GM20000 (cell line): ENCODE data around the gene RTN4R.

ENCODE experiments used
- DNase-seq: peaks from one replicate; pipeline ENCODE4 v3.0.0; 2012; ENCODE audit warnings: low spot score
- CTCF ChIP-seq: IDR thresholded peaks from 2 replicates; pipeline ENCODE4 v1.5.1; 2012; ENCODE audit warnings: mild to moderate bottlenecking, control low read depth; ENCODE audit errors: extremely low read depth, missing control alignments

Gene RTN4R

DNA sequence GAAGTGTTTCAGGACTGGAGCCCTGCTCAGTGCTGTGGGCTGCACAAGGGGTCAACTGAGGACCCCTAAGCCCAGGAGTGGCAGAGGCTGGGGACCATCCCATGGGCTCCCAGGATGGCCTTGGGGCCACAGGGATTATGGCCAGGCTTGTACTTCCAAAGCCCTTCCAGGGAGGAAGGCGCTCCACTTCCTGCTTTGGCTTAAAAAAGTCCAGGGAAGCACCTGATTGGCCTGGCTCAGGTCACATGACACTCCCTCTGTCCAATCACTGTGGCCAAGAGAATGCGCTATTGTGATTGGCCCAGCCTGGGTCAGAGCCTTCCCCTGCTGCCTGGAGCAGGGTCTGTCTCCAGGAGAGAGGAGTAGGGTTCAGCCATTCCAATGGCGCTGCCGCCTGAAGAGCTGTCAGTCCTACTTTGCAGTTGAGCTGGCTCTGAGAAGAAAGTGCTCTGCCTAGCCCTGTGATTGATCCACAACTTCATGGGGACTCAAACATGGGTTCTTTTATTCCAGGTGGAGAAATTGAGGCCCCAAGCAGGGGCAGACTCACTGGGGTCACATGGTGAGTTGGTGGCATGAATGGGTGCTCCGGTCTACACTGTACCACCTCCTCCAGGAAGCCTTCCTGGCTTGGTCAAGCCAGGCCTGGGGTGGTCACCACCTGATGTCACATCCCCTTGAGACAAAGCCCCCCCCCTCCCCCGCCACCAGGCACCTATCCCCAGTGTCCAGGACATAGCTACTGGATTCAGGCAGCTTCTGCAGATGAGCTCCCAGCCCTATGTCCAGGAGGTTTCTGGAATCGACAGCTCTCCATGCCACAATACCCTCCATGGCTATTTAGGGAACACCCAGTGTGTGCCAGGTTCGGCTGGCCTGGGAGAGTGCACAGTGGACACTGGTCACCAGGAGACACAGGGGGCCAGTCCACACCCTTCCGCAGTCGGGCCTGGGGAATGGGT is 48.2 kb downstream of the RTN4R start:
- no peak for DNase-seq
- no peak for TF ChIP-seq CTCF

DNA sequence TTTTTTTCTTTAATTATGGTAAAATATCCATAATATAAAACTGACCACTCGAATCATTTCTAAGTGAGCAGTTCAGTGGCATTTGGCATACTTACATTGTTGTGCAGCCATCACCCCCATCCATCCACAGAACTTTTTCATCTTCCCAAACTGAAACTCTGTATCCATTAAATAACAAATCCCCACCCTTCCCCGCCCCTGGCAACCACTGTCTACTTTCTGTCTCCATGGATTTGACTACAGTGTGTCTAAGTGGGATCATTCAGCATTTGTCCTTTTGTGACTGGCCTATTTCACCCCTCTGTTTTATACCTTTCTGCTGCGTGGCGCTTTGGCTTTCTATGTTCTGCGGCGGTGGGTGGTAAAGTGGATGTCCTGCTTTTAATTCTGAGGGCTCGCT is 49.1 kb downstream of the RTN4R start:
- no peak for DNase-seq
- TF ChIP-seq CTCF: no peak

DNA sequence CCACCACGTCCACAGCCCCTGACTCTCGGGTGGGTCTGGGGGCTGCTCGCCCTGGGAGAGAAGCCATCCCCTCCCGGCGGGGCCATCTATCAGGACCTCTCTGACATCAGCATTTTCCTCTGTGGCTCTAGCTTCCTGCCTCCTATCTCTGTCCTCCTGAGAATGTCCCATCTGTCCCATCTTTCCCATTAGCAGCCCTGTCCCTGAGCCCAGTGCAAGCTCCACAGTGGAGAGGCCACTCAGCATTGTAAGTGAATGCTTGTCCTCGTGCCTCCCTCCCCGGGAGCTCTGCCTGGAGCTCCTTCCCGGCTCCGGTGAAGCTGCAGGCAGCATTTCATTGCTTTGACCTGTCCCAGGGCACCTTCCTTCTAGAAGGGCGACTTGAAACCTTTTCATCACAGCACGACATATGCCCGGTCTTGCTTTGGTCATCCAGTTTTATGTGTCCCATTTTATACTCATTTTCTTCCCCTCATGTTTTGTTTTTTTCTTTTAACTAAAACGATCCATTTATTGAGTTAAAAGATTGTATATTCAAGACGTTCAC is 49.7 kb downstream of the RTN4R start:
- DNase-seq: no peak

GRCh38 chr22:20217563-20217962 is 50.6 kb downstream of the RTN4R start:
- TF ChIP-seq CTCF: no peak

More for the DNA sequence above, 49.7 kb downstream of the RTN4R start:
- no peak for TF ChIP-seq CTCF

GRCh38 chr22:20216863-20217499 is 51.1 kb downstream of the RTN4R start:
- DNase-seq: no peak
- no peak for TF ChIP-seq CTCF

More at GRCh38 chr22:20217563-20217962, 50.6 kb downstream of the RTN4R start:
- DNase-seq: no peak

DNA sequence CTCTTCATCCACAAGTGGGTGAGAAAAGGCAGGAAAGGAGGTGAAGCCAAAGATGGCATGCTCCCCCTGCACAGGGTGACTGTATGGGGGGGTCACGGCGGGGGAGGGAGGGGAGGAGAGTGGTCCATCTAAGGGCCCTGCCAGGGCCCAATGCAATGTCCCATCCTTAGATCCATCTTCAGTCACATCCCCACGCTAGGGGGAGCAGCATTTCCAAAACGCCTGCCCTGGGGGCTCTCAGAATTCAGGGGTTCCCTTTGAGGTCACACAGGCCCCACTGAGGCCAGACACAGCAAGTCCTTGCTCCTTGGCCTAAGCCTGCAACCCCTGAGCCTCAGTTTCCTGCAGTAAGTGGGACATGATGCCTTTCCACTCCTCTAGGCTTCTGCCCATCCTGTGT is 52.4 kb downstream of the RTN4R start:
- TF ChIP-seq CTCF: no peak

GRCh38 chr22:20214853-20215252 is 53.3 kb downstream of the RTN4R start:
- no peak for TF ChIP-seq CTCF

More for the DNA sequence above, 52.4 kb downstream of the RTN4R start:
- DNase-seq: no peak

More at GRCh38 chr22:20214853-20215252, 53.3 kb downstream of the RTN4R start:
- no peak for DNase-seq
